Left ventricle myocardium inferior (tissue), 1 donor: ENCODE results near the gene F7. TPM values are rescaled to one million over a fixed set of nuclear protein-coding genes. Genes with fewer than 3 reads are reported as not detected.
"Not testable (repeated sequence)": the region's sequence is repeated elsewhere in the genome, so short reads cannot be mapped to it uniquely, and the experiment has no call there.

Experiments used
- DNase-seq: peaks from one replicate; pipeline ENCODE4 v3.0.0-alpha.2; 2020
- H3K27ac ChIP-seq: fragments of 200-600 bp; replicated peaks from 2 replicates; pipeline ENCODE4 v1.8.0; 2021
- H3K27me3 ChIP-seq: fragments of 200-600 bp; 2 replicates; pipeline ENCODE4 v1.8.0; 2021; ENCODE audit warnings: low read depth
- H3K36me3 ChIP-seq: fragments of 200-600 bp; 2 replicates; pipeline ENCODE4 v1.8.0; 2021
- H3K4me1 ChIP-seq: fragments of 200-600 bp; 2 replicates; pipeline ENCODE4 v1.8.0; 2021
- H3K4me3 ChIP-seq: fragments of 200-600 bp; 2 replicates; pipeline ENCODE4 v1.8.0; 2021; ENCODE audit warnings: mild to moderate bottlenecking, moderate library complexity
- H3K9me3 ChIP-seq: fragments of 200-600 bp; replicated peaks from 2 replicates; pipeline ENCODE4 v1.8.0; 2021
- intact Hi-C: fragments of 100-400 bp; cut with micrococcal nuclease; formaldehyde crosslinking; loops from one replicate; pipeline ENCODE4 v1.11.0; 2022
- long read RNA-seq: library from polyadenylated mRNA; unstranded; transcript quantifications from one replicate; pipeline ENCODE4 v2.0.0, GENCODE V29; 2021
- total RNA-seq: library from RNA; stranded (reverse); fragmentation: NEBNext Ultra II Directional; extraction: Animal tissue kit (Norgen Biotek cat#: 25700); gene quantifications from one replicate; pipeline ENCODE4 v1.2.1, GENCODE V29; 2021
- TF ChIP-seq, protein P1 (sequence below): fragments of 200-600 bp; IDR thresholded peaks from 2 replicates; pipeline ENCODE4 v1.8.0; 2021; ENCODE audit warnings: antibody characterized with exemption, mild to moderate bottlenecking, borderline replicate concordance
- donor health status: DM: no; HTN: yes; CAD: no; lungs with severe emphysema.

Gene F7
- not detected for total RNA-seq
- long read RNA-seq, result 0 reads

DNA sequence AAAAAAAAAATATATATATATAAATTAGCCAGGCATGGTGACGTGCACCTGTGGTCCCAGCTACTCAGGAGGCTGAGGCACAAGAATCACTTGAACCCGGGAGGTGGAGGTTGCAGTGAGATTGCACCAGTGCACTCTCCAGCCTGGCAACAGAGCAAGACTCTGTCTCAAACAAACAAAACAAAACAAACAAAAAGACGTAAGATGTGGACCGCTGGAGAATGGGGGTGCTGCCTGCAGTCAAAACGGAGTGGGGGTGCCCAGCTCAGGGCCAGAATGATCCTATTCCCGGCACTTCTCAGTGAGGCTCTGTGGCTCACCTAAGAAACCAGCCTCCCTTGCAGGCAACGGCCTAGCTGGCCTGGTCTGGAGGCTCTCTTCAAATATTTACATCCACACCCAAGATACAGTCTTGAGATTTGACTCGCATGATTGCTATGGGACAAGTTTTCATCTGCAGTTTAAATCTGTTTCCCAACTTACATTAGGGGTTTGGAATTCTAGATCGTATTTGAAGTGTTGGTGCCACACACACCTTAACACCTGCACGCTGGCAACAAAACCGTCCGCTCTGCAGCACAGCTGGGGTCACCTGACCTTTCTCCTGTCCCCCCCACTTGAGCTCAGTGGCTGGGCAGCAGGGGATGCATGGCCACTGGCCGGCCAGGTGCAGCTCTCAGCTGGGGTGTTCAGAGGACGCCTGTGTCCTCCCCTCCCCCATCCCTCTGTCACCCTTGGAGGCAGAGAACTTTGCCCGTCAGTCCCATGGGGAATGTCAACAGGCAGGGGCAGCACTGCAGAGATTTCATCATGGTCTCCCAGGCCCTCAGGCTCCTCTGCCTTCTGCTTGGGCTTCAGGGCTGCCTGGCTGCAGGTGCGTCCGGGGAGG, at the start of gene F7:
Gene F7, plus strand, starts transcription at position 760 of the 889 bp plus-strand sequence. Its CDS starts 51 bp downstream, at position 811.
- Histone ChIP-seq H3K9me3 (no peaks in the 10 kb centered on the region), H3K27ac (no peak within 1 kb of the TSS), H3K27me3 (peaks cover 34% of the 10 kb centered on the region), H3K4me3 (no peak within 1 kb of the TSS), H3K36me3 (no peaks in the 10 kb centered on the region), H3K4me1 (peaks cover 9% of the 10 kb centered on the region)
- intact Hi-C loops, result no loop called here
- TF ChIP-seq, protein P1, sequence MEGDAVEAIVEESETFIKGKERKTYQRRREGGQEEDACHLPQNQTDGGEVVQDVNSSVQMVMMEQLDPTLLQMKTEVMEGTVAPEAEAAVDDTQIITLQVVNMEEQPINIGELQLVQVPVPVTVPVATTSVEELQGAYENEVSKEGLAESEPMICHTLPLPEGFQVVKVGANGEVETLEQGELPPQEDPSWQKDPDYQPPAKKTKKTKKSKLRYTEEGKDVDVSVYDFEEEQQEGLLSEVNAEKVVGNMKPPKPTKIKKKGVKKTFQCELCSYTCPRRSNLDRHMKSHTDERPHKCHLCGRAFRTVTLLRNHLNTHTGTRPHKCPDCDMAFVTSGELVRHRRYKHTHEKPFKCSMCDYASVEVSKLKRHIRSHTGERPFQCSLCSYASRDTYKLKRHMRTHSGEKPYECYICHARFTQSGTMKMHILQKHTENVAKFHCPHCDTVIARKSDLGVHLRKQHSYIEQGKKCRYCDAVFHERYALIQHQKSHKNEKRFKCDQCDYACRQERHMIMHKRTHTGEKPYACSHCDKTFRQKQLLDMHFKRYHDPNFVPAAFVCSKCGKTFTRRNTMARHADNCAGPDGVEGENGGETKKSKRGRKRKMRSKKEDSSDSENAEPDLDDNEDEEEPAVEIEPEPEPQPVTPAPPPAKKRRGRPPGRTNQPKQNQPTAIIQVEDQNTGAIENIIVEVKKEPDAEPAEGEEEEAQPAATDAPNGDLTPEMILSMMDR, result no peak
- no peak for DNase-seq

DNA sequence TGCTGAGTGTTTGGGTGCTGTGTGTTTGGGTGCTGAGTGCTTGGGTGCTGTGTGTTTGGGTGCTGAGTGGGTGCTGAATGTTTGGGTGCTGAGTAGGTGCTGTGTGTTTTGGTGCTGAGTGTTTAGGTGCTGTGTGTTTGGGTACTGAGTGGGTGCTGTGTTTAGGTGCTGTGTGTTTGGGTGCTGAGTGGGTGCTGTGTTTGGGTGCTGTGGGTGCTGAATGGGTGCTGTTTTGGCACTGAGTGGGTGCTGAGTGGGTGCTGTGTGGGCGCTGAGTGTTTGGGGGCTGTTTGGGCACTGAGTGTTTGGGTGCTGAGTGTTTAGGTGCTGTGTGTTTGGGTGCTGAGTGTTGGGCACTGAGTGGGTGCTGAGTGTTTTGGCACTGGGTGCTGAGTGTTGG, 48.5 kb upstream of the F7 start:
- Histone ChIP-seq H3K36me3 (peaks cover 11% of the 10 kb centered on the region), H3K27ac (no peak overlapping the region), H3K4me3 (no peak overlapping the region), H3K4me1 (peaks cover 15% of the 10 kb centered on the region), H3K27me3 (no peaks in the 10 kb centered on the region), H3K9me3 (no peaks in the 10 kb centered on the region)
- TF ChIP-seq, protein P1, result no peak
- intact Hi-C loops, result no loop called here
- no peak for DNase-seq

DNA sequence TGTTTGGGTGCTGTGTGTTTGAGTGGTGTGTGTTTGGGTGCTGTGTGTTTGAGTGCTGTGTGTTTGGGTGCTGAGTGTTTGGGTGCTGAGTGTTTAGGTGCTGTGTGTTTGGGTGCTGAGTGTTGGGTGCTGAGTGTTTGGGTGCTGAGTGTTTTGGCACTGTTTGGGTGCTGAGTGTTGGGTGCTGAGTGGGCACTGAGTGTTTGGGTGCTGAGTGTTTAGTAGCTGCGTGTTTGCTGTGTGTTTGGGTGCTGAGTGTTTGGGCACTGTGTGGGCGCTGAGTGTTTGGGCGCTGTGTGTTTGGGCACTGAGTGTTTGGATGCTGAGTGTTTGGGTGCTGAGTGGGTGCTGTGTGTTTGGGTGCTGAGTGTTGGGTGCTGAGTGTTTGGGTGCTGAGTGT, 48.0 kb upstream of the F7 start:
- H3K27ac ChIP-seq, H3K9me3 ChIP-seq, H3K4me3 ChIP-seq, H3K27me3 ChIP-seq, H3K36me3 ChIP-seq, intact Hi-C loops, DNase-seq: not testable (repeated sequence)
- peaks cover 15% of the 10 kb centered on the region for H3K4me1 ChIP-seq

DNA sequence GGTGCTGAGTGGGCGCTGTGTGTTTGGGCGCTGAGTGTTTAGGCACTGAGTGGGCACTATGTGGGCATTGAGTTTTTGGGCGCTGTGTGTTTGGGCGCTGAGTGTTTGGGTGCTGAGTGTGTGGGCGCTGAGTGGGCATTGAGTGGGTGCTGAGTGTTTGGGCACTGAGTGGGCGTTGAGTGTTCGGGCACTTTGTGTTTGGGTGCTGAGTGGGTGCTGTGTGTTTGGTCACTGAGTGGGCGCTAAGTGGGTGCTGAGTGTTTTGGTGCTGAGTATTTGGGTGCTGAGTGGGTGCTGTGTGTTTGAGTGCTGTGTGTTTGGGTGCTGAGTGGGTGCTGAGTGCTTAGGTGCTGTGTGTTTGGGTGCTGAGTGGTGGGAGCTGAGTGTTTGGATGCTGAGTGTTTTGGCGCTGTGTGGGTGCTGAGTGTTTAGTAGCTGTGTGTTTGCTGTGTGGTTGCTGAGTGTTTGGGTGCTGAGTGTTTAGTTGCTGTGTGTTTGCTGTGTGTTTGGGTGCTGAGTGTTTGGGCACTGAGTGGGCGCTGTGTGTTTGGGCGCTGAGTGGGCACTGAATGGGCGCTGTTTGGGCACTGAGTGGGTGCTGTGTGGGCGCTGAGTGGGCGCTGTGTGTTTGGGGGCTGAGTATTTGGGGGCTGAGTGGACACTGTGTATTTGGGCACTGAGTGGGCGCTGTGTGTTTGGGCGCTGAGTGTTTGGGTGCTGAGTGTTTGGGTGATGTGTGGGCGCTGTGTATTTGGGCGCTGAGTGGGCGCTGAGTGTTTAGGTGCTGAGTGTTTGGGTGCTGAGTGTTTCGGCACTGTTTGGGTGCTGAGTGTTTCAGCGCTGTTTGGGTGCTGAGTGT, 47.2 kb upstream of the F7 start:
- intact Hi-C loops, result no loop called here
- Histone ChIP-seq H3K27me3 (no peaks in the 10 kb centered on the region), H3K4me3 (no peak overlapping the region), H3K4me1 (peaks cover 8% of the 10 kb centered on the region), H3K9me3 (no peaks in the 10 kb centered on the region), H3K36me3 (no peaks in the 10 kb centered on the region), H3K27ac (no peak overlapping the region)
- no peak for DNase-seq
- TF ChIP-seq, protein P1, result no peak

DNA sequence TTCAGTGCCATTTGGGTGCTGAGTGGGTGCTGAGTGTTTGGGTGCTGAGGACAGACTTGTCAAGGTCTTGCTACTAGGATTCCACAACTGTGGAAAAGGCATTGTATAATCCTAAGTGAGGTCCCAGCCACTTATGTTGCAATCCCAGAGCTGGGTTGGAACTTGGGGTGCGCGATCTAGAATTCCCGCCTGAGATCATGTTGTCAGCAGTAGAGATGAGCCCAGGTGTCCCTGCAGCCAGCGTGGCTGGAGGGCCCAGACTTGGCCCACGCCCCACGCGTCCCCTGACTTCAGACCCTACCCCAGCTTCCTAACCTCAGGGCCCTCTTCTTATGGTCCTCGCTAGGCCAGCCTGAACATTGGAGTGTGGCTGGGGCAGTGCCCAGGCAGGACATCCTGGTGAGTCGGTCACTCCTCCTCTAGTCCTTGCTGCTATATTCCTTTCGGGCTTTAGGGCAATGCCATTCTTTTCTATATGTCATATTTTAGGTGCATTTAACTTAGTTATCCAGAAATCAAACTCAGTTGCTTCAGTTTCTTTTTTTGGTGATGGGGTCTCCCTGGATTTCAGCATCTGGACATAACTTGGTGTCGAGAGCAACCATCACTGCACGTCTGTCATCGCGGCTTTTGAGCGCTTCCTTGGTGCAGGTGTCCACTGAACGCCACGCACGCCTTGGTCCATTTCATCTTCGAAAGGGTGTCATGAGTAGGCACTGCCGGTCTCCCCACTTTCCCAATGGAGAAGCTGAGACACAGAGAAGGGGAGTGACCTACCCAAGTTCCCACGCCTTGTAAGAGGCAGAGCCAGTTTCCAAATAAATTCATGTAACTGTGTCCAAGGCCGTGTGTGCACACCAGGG, 46.4 kb upstream of the F7 start:
- no peak overlapping the region for H3K4me3 ChIP-seq
- H3K9me3 ChIP-seq, result no peaks in the 10 kb centered on the region
- H3K27me3 ChIP-seq, result no peaks in the 10 kb centered on the region
- DNase-seq, result peak; percentile 6
- peaks cover 3% of the 10 kb centered on the region for H3K36me3 ChIP-seq
- TF ChIP-seq, protein P1, result no peak
- H3K27ac ChIP-seq, result no peak overlapping the region
- intact Hi-C loops, result no loop called here
- no peaks in the 10 kb centered on the region for H3K4me1 ChIP-seq
